HepG2 (cell line): ENCODE measurements around the gene PLLP. TPM values are rescaled to one million over a fixed set of nuclear protein-coding genes. Genes with fewer than 3 reads are reported as not detected.

Source experiments
- ATAC-seq: fragments of 200-7000 bp; cut with Tn5 transposase; 3 replicates; pipeline ENCODE4 v1.9.1; 2020; ENCODE audit warnings: mild to moderate bottlenecking, moderate library complexity
- BruUV-seq: library from RNA; stranded (reverse); fragments of 400-500 nt; replicated peaks from 2 replicates; lab custom pipeline; 2021; lab: Mats Ljungman, UMichigan
- CTCF ChIA-PET: fragments of 300-600 bp; formaldehyde crosslinking; extraction: SDS; loops from one replicate; lab custom pipeline; 2021; ENCODE audit warnings: low total read pairs, inconsistent platforms, low intra/inter-chr PET ratio; lab: Yijun Ruan, JAX
- POLR2A ChIA-PET: fragments of 350-600 bp; sonication (Branson Sonifier 250); formaldehyde crosslinking; loops from one replicate; lab custom pipeline; 2020; ENCODE audit warnings: antibody characterized with exemption, inconsistent platforms; lab: Yijun Ruan, JAX
- DNase-seq: peaks from one replicate; pipeline ENCODE4 v3.0.0-alpha.2; 2015; ENCODE audit warnings: low spot score
- FAIRE-seq: peaks from 3 replicates; lab custom pipeline; 2011; peaks lifted over from hg19 to GRCh38; lab: Jason Lieb, UNC
- H2AFZ ChIP-seq: one replicate; pipeline ENCODE4 v1.6.1; 2011; ENCODE audit warnings: low read length, inconsistent platforms
- H3K27ac ChIP-seq: fragments of 300-600 bp; 3 replicates; pipeline ENCODE4 v1.8.0; 2011; ENCODE audit warnings: mixed run types, mild to moderate bottlenecking, mixed read lengths, low read length, inconsistent platforms; ENCODE audit not compliant: insufficient read depth; ENCODE audit errors: extremely low read length
- H3K27me3 ChIP-seq, 2 experiments: fragments of 200-600 bp in 1 of 2; 2 replicates in 1 of 2; 3 replicates in 1 of 2; pipeline versions ENCODE4 v1.6.0 to v1.8.0; 2011; ENCODE audit warnings: low read length in 2 of 2, mild to moderate bottlenecking in 2 of 2, moderate library complexity in 2 of 2, inconsistent platforms in 1 of 2; ENCODE audit not compliant: insufficient read depth in 2 of 2, control insufficient read depth in 1 of 2
- H3K36me3 ChIP-seq, 2 experiments: fragments of 200-600 bp in 1 of 2; replicated peaks in 1 of 2; 2 replicates in 1 of 2; 3 replicates in 1 of 2; pipeline versions ENCODE4 v1.5.1 to v1.8.0; 2011; ENCODE audit warnings: low read length in 2 of 2, inconsistent platforms in 1 of 2; ENCODE audit not compliant: insufficient read depth in 2 of 2, control insufficient read depth in 1 of 2
- H3K4me1 ChIP-seq: 2 replicates; pipeline ENCODE4 v1.5.1; 2012; ENCODE audit warnings: low read length, inconsistent platforms; ENCODE audit not compliant: insufficient read depth
- H3K4me2 ChIP-seq: 2 replicates; pipeline ENCODE4 v1.6.0; 2011; ENCODE audit warnings: low read depth, low read length, inconsistent platforms
- H3K4me3 ChIP-seq, 3 experiments: fragments of 200-600 bp in 1 of 3; sonication (generic), shearing (Covaris generic) in 1 of 3; replicated peaks in 1 of 3; 2 replicates each; pipeline ENCODE4 v1.5.1; 2011 to 2016; ENCODE audit warnings: low read length in 3 of 3, inconsistent platforms in 2 of 3, low read depth in 2 of 3, mild to moderate bottlenecking in 2 of 3, control low read depth in 1 of 3, mixed read lengths in 1 of 3; ENCODE audit not compliant: insufficient read depth in 1 of 3
- H3K79me2 ChIP-seq: one replicate; pipeline ENCODE4 v1.6.1; 2011; ENCODE audit warnings: low read length, inconsistent platforms; ENCODE audit not compliant: insufficient read depth
- H3K9ac ChIP-seq: 2 replicates; pipeline ENCODE4 v1.6.0; 2011; ENCODE audit warnings: mild to moderate bottlenecking, low read depth, low read length, inconsistent platforms; ENCODE audit not compliant: insufficient read depth
- H3K9me3 ChIP-seq: 2 replicates; pipeline ENCODE4 v1.5.1; 2012; ENCODE audit warnings: mild to moderate bottlenecking, low read length
- H4K20me1 ChIP-seq: 2 replicates; pipeline ENCODE4 v1.6.0; 2011; ENCODE audit warnings: inconsistent platforms, mild to moderate bottlenecking, low read length, moderate library complexity; ENCODE audit not compliant: insufficient read depth
- JUN ChIP-seq: sonication (generic); formaldehyde crosslinking; IDR thresholded peaks from 2 replicates; pipeline ENCODE4 v1.4.0; 2020; ENCODE audit warnings: mild to moderate bottlenecking, missing genetic modification reagents
- POLR2A ChIP-seq, 2 experiments: IDR thresholded peaks; 2 replicates each; pipeline ENCODE4 v1.6.1; 2011; ENCODE audit warnings: low read depth in 2 of 2, low read length in 2 of 2, mild to moderate bottlenecking in 1 of 2, moderate library complexity in 1 of 2; ENCODE audit not compliant: insufficient read depth in 1 of 2
- POLR2AphosphoS5 ChIP-seq: IDR thresholded peaks from 2 replicates; pipeline ENCODE4 v1.6.1; 2012; ENCODE audit warnings: low read depth, low read length
- ZMYM3 ChIP-seq: sonication (generic); formaldehyde crosslinking; IDR thresholded peaks from 2 replicates; pipeline ENCODE4 v1.5.1; 2020; ENCODE audit warnings: mild to moderate bottlenecking, missing genetic modification reagents
- ZNF263 ChIP-seq: sonication (generic); formaldehyde crosslinking; IDR thresholded peaks from 2 replicates; pipeline ENCODE4 v1.4.0; 2020; ENCODE audit warnings: missing genetic modification reagents
- WGBS: methylation state at CpG from one replicate; pipeline ENCODE4 v1.1.6; 2017; ENCODE audit warnings: low lambda C conversion rate; 5-methylcytosine and 5-hydroxymethylcytosine counted together
- in situ Hi-C: cut with HindIII; loops from 2 replicates; pipeline ENCODE4 v1.10.0; 2017; ENCODE audit warnings: low pct_unique_long_range_greater_than_20kb; ENCODE audit not compliant: extremely low pct_ligation_motif_present
- intact Hi-C: fragments of 100-400 bp; cut with micrococcal nuclease; formaldehyde crosslinking; loops from one replicate; pipeline ENCODE4 v1.10.0; 2022; ENCODE audit not compliant: unreplicated experiment
- polyA plus RNA-seq, 8 experiments: library from polyadenylated mRNA; depleted of rRNA in 3 of 8; stranded (reverse) in 7 of 8; unstranded in 1 of 8; fragments of >200 nt; fragmentation: Illumina TruSeq in 4 of 8; extraction: Trizol in 4 of 8; gene quantifications; 2 replicates each; pipeline versions ENCODE4 v1.2.1 to v1.2.3, GENCODE V29; 2011 to 2016; ENCODE audit warnings: low read depth in 4 of 8, missing spikeins in 1 of 8, mixed read lengths in 1 of 8; ENCODE audit not compliant: insufficient read depth in 1 of 8
- total RNA-seq, 5 experiments: library from RNA; depleted of rRNA; stranded (reverse); fragments of >200 nt; fragmentation: Illumina TruSeq; extraction: Trizol; gene quantifications; 2 replicates each; pipeline ENCODE4 v1.2.3, GENCODE V29; 2016; ENCODE audit warnings: low read depth in 1 of 5
- TF ChIP-seq, protein P1 (sequence below): sonication (generic); formaldehyde crosslinking; IDR thresholded peaks from 2 replicates; pipeline ENCODE4 v1.4.0; 2020; ENCODE audit warnings: missing genetic modification reagents
- TF ChIP-seq, protein P2 (sequence below): sonication (generic); formaldehyde crosslinking; IDR thresholded peaks from 2 replicates; pipeline ENCODE4 v1.9.0; 2022; ENCODE audit warnings: missing genetic modification reagents, mild to moderate bottlenecking, borderline replicate concordance
- TF ChIP-seq, protein P3 (sequence below): sonication (generic); formaldehyde crosslinking; IDR thresholded peaks from 2 replicates; pipeline ENCODE4 v1.4.0; 2020; ENCODE audit warnings: missing genetic modification reagents, mild to moderate bottlenecking, borderline replicate concordance
- TF ChIP-seq, protein P4 (sequence below): sonication (generic); formaldehyde crosslinking; IDR thresholded peaks from 2 replicates; pipeline ENCODE4 v1.8.1; 2023; ENCODE audit warnings: mild to moderate bottlenecking, moderate library complexity, missing genetic modification reagents

The PLLP gene
- total and polyA plus RNA-seq, 2 of the 13 experiments (the other 11 are each of a cell fraction or from before 2014, with no cell fraction given) = 60.6 to 127 TPM

DNA sequence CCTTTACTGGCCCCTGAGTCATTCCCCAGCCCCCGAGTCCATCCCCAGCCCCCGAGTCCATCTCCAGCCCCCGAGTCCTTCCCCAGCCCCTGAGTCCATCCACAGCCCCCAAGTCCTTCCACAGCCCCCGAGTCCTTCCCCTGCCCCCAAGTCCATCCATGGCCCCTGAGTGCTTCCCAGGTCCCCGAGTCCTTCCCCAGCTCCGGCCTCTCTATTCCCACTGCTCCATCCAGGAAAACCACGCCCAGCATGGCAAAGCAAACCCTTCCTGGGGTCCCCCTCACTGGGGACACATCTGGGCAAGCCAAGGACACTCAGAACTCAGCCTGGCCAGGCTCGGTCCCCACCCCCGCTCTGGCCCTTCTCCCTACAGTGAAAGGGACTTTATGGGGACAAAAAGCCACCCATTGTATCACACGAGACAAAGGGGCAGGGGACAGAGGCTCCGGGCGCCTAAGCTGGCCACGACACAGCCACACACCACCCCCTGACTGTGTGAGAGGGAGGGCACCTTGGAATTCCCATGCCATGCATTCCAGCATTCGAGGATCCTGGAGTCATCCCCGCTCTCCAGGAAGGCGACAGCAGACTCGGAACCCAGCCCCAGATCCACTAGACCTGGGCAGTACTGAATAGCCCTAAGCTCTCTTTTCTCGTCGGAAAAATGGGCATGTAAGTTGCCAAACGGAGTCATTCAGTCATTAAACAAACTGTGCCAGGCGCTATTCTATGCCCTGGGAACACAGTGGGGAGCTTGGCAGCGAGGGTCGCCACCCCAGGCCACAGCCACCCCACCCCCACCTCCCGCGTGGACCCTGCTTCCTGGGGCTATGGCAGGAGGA, 14.0 kb downstream of the PLLP start (continued):
- 0 out of 2 replicates have a peak, but pooled peaks have one; percentile 24 for TF ChIP-seq ZNF263 (CRISPR knock-in tag)
- no peak for TF ChIP-seq JUN (CRISPR knock-in tag)

DNA sequence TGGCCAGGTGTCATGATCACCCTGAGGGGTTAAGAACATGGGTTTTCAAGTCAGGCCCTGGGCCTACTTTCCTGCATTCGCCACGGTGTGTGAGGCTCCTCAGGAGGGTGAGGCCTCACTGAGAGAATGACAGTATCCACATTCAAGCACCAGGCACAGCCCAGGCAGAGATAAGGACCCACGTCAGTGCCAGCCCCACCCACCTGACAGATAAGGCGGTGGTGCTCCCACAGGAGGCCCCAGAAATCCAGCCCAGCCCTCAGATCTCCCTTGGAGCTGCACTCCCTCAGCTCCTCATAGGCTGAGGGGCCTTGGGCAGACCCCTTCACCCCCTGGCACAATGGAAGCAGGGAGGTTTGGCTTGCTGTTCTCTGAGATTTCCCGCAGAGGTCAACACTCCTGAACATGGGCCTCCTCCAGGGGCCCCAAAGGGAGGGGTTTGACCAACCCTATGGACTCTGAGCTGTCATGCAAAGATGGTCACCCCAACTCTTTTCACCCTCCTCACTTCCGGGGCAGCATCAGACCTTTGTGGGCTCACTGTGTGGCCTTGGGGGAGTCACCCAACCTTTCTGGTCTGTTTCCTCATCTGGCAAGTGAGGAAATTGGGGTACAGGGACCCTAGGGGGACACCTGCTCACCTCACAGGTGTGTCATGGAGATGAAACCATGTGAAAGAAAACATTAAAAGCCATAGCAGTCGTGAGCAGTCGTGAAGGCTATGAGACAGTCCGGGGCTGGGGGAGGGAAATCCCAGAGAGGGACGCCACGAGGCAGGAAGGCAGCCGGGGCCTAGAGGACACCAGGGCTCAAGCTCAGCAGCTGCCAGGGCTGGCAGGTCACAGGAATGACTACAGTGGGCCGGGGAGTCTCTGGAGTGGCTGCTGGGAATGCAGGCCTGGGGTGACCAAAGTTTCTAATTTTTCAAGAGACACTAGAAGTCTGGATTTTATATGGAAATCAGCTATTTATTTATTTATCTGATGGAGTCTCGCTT, 15.4 kb downstream of the PLLP start:
- H3K36me3 ChIP-seq = peaks cover 7 to 11% of the 10 kb centered on the region in 2 experiments; a peak in 4 of 5 replicates
- H4K20me1 ChIP-seq = peaks cover 16% of the 10 kb centered on the region
- no peak overlapping the region for H2AFZ ChIP-seq
- no peaks in the 10 kb centered on the region for H3K9me3 ChIP-seq
- in situ Hi-C loops = no loop called here
- peak; percentile 75 for FAIRE-seq
- H3K79me2 ChIP-seq = peaks cover 35% of the 10 kb centered on the region
- POLR2A ChIA-PET = interaction anchor here (0.9 to 4.0 kb wide), 6 partner anchors 11 to 104 kb away, joined by 3 to 19 read pairs (median 4); partner anchors contain the start of genes ARL2BP and CX3CL1
- H3K4me2 ChIP-seq = peak overlapping the region; percentile 55
- peak overlapping the region; percentile 29 for H3K27ac ChIP-seq
- no peaks in the 10 kb centered on the region for H3K27me3 ChIP-seq
- H3K4me3 ChIP-seq = peak overlapping the region in 1 of 3 experiments; percentile 29; a peak in 2 of 6 replicates
- BruUV-seq = no TSS peak
- peaks cover 82% of the 10 kb centered on the region for H3K4me1 ChIP-seq
- ATAC-seq = peak; percentile 40
- intact Hi-C loops = loop anchor here (2.0 kb wide), 1 partner anchor 16 kb away; no protein-coding TSS in a partner anchor
- DNase-seq = peak; percentile 56
- WGBS = 31% methylated on average over 10 of the region's 14 CpGs
- 0 out of 2 replicates have a peak overlapping the region, but pooled peaks have one; percentile 14 for H3K9ac ChIP-seq
- CTCF ChIA-PET = no interaction called here
- TF ChIP-seq, protein P1, sequence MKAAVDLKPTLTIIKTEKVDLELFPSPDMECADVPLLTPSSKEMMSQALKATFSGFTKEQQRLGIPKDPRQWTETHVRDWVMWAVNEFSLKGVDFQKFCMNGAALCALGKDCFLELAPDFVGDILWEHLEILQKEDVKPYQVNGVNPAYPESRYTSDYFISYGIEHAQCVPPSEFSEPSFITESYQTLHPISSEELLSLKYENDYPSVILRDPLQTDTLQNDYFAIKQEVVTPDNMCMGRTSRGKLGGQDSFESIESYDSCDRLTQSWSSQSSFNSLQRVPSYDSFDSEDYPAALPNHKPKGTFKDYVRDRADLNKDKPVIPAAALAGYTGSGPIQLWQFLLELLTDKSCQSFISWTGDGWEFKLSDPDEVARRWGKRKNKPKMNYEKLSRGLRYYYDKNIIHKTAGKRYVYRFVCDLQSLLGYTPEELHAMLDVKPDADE = no peak
- TF ChIP-seq ZMYM3 (CRISPR knock-in tag) = peak; percentile 80
- no peak for TF ChIP-seq POLR2A (IDR thresholded peaks at IDR 0.05; ENCODE audit: insufficient read depth in 1 of 2, low read depth in 2 of 2, low read length in 2 of 2)
- TF ChIP-seq, protein P2, sequence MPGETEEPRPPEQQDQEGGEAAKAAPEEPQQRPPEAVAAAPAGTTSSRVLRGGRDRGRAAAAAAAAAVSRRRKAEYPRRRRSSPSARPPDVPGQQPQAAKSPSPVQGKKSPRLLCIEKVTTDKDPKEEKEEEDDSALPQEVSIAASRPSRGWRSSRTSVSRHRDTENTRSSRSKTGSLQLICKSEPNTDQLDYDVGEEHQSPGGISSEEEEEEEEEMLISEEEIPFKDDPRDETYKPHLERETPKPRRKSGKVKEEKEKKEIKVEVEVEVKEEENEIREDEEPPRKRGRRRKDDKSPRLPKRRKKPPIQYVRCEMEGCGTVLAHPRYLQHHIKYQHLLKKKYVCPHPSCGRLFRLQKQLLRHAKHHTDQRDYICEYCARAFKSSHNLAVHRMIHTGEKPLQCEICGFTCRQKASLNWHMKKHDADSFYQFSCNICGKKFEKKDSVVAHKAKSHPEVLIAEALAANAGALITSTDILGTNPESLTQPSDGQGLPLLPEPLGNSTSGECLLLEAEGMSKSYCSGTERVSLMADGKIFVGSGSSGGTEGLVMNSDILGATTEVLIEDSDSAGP (CRISPR knock-in tag) = peak; percentile 55; the same call in 1 of the 2 replicates
- TF ChIP-seq, protein P3, sequence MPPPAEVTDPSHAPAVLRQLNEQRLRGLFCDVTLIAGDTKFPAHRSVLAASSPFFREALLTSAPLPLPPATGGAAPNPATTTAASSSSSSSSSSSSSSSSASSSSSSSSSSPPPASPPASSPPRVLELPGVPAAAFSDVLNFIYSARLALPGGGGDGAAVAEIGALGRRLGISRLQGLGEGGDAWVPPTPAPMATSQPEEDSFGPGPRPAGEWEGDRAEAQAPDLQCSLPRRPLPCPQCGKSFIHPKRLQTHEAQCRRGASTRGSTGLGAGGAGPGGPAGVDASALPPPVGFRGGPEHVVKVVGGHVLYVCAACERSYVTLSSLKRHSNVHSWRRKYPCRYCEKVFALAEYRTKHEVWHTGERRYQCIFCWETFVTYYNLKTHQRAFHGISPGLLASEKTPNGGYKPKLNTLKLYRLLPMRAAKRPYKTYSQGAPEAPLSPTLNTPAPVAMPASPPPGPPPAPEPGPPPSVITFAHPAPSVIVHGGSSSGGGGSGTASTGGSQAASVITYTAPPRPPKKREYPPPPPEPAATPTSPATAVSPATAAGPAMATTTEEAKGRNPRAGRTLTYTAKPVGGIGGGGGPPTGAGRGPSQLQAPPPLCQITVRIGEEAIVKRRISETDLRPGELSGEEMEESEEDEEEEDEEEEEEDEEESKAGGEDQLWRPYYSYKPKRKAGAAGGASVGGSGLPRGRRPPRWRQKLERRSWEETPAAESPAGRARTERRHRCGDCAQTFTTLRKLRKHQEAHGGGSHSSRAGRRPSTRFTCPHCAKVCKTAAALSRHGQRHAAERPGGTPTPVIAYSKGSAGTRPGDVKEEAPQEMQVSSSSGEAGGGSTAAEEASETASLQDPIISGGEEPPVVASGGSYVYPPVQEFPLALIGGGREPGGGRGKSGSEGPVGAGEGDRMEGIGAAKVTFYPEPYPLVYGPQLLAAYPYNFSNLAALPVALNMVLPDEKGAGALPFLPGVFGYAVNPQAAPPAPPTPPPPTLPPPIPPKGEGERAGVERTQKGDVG (CRISPR knock-in tag) = no peak
- TF ChIP-seq POLR2AphosphoS5 = peak; percentile 39; the same call in 1 of the 2 replicates
- TF ChIP-seq, protein P4, sequence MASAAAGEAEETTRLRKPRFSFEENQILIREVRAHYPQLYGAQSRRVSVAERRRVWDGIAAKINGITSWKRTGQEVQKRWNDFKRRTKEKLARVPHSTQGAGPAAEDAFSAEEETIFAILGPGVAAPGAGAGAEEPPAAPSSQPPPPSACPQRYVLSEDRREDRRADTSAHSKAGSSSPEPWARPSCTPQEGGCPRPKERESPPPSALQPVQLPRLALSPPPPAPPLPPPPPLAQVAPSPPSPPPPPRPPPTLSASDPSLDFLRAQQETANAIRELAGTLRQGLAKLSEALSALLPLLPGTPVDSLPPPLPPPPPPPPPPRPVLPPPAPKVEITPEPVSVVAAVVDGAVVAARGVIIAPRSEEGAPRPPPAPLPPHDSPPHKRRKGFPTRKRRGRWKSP (CRISPR knock-in tag) = no peak
